Liver (tissue), 9 donors: Measurements from ENCODE around the gene PIAS1. TPM values are rescaled to one million over a fixed set of nuclear protein-coding genes. Genes with fewer than 3 reads are reported as not detected.

ENCODE experiments used
- DNase-seq: peaks from one replicate; pipeline ENCODE4 v3.0.0-alpha.2; 2017; ENCODE audit warnings: low spot score
- H3K27ac ChIP-seq, 2 donors: one replicate each; pipeline ENCODE4 v1.7.0; 2013; ENCODE audit warnings: inconsistent platforms in 2 of 2, low read length in 2 of 2, control low read depth in 1 of 2, low read depth in 1 of 2, mild to moderate bottlenecking in 1 of 2
- H3K27me3 ChIP-seq, 4 donors: one replicate each; pipeline versions ENCODE4 v1.6.1 to v1.7.0; 2013; ENCODE audit warnings: low read length in 3 of 4, inconsistent platforms in 1 of 4, mild to moderate bottlenecking in 1 of 4, moderate library complexity in 1 of 4; ENCODE audit not compliant: control insufficient read depth in 4 of 4, insufficient read depth in 4 of 4
- H3K36me3 ChIP-seq, 4 donors: one replicate each; pipeline versions ENCODE4 v1.6.1 to v1.7.0; 2013; ENCODE audit warnings: low read length in 3 of 4, mild to moderate bottlenecking in 3 of 4, low read depth in 1 of 4, moderate library complexity in 1 of 4; ENCODE audit not compliant: control insufficient read depth in 4 of 4, insufficient read depth in 3 of 4
- H3K4me1 ChIP-seq, 4 donors: one replicate each; pipeline versions ENCODE4 v1.6.1 to v1.7.0; 2013; ENCODE audit warnings: low read length in 3 of 4, mild to moderate bottlenecking in 3 of 4, moderate library complexity in 1 of 4; ENCODE audit not compliant: control insufficient read depth in 4 of 4, insufficient read depth in 4 of 4
- H3K4me3 ChIP-seq, 3 donors: one replicate each; pipeline versions ENCODE4 v1.6.1 to v1.7.0; 2013; ENCODE audit warnings: low read length in 3 of 3, control low read depth in 1 of 3, low read depth in 1 of 3, mild to moderate bottlenecking in 1 of 3
- H3K9ac ChIP-seq, 2 donors: one replicate each; pipeline ENCODE4 v1.7.0; 2013; ENCODE audit warnings: low read length in 2 of 2, mild to moderate bottlenecking in 2 of 2, moderate library complexity in 2 of 2, control low read depth in 1 of 2, low read depth in 1 of 2
- H3K9me3 ChIP-seq, 4 donors: one replicate each; pipeline versions ENCODE4 v1.6.1 to v1.7.0; 2013; ENCODE audit warnings: low read length in 3 of 4; ENCODE audit not compliant: control insufficient read depth in 4 of 4
- EGR1 ChIP-seq, 2 donors: IDR thresholded peaks; 2 replicates each; pipeline ENCODE4 v1.6.1; 2016 to 2018; ENCODE audit warnings: antibody characterized with exemption in 2 of 2, low read depth in 2 of 2
- FOXA2 ChIP-seq: IDR thresholded peaks from 2 replicates; pipeline ENCODE4 v1.6.1; 2016; ENCODE audit warnings: antibody characterized with exemption
- GABPA ChIP-seq, 2 donors: IDR thresholded peaks in 1 of 2; conservative IDR thresholded peaks in 1 of 2; 2 replicates each; pipeline ENCODE4 v1.6.1; 2016; ENCODE audit warnings: antibody characterized with exemption in 2 of 2, mild to moderate bottlenecking in 1 of 2, moderate library complexity in 1 of 2
- HNF4A ChIP-seq, 2 donors: conservative IDR thresholded peaks; 2 replicates each; pipeline ENCODE4 v1.6.1; 2016; ENCODE audit warnings: antibody characterized with exemption in 2 of 2, mild to moderate bottlenecking in 2 of 2
- HNF4G ChIP-seq: IDR thresholded peaks from 2 replicates; pipeline ENCODE4 v1.6.1; 2016; ENCODE audit warnings: antibody characterized with exemption
- JUND ChIP-seq, 2 donors: IDR thresholded peaks; 2 replicates each; pipeline ENCODE4 v1.6.1; 2016; ENCODE audit warnings: antibody characterized with exemption in 2 of 2
- NR2F2 ChIP-seq: IDR thresholded peaks from 2 replicates; pipeline ENCODE4 v1.6.1; 2016; ENCODE audit warnings: antibody characterized with exemption
- RXRA ChIP-seq, 2 donors: IDR thresholded peaks; 2 replicates each; pipeline ENCODE4 v1.6.1; 2017 to 2018; ENCODE audit warnings: antibody characterized with exemption in 2 of 2, mild to moderate bottlenecking in 1 of 2
- SP1 ChIP-seq: IDR thresholded peaks from 2 replicates; pipeline ENCODE4 v1.6.1; 2018; ENCODE audit warnings: antibody characterized with exemption, mild to moderate bottlenecking
- TAF1 ChIP-seq: conservative IDR thresholded peaks from 2 replicates; pipeline ENCODE4 v1.6.1; 2016; ENCODE audit warnings: antibody characterized with exemption, mild to moderate bottlenecking
- YY1 ChIP-seq: IDR thresholded peaks from 2 replicates; pipeline ENCODE4 v1.6.1; 2016; ENCODE audit warnings: antibody characterized with exemption, mild to moderate bottlenecking
- WGBS: extraction: QIAGEN DNeasy Blood & Tissue Kit; methylation state at CpG from one replicate; pipeline ENCODE4 v1.1.7; 2013; 5-methylcytosine and 5-hydroxymethylcytosine counted together
- polyA plus RNA-seq, 2 donors: library from polyadenylated mRNA; stranded (reverse) in 1 of 2; unstranded in 1 of 2; fragments of 200-250 nt in 1 of 2; fragments of >200 nt in 1 of 2; fragmentation: Nextera tagmentation in 1 of 2; extraction: Ambion mirVana in 1 of 2; gene quantifications; one replicate each; pipeline versions ENCODE4 v1.2.1 to v1.2.3, GENCODE V29; 2013 to 2015
- total RNA-seq, 2 donors: library from RNA; depleted of rRNA; stranded (reverse); fragments of >200 nt; gene quantifications; one replicate each; pipeline ENCODE4 v1.2.3, GENCODE V29; 2014
- TF ChIP-seq, protein P1 (sequence below): fragments of 150-350 bp; IDR thresholded peaks from 2 replicates; pipeline ENCODE4 v1.5.1; 2017; ENCODE audit warnings: improper control_type of control experiment, low read depth, low read length; ENCODE audit not compliant: missing input control
- TF ChIP-seq, protein P2 (sequence below): IDR thresholded peaks from 2 replicates; pipeline ENCODE4 v1.6.1; 2016; ENCODE audit warnings: antibody characterized with exemption, mild to moderate bottlenecking
- TF ChIP-seq, protein P3 (sequence below): IDR thresholded peaks from 2 replicates; pipeline ENCODE4 v1.6.1; 2016; ENCODE audit warnings: antibody characterized with exemption
- TF ChIP-seq, protein P4 (sequence below): IDR thresholded peaks from 2 replicates; pipeline ENCODE4 v1.6.1; 2016; ENCODE audit warnings: antibody characterized with exemption
- TF ChIP-seq, protein P5 (sequence below): IDR thresholded peaks from 2 replicates; pipeline ENCODE4 v1.6.1; 2016; ENCODE audit warnings: antibody characterized with exemption
- donor health status: healthy.
- donor health status: healthy.
- donor health status: healthy.
- donor health status: healthy.
- donor health status: healthy.

Gene PIAS1
- total and polyA plus RNA-seq, 4 donors, result 5.6 to 18.8 (median 13.2) TPM

DNA sequence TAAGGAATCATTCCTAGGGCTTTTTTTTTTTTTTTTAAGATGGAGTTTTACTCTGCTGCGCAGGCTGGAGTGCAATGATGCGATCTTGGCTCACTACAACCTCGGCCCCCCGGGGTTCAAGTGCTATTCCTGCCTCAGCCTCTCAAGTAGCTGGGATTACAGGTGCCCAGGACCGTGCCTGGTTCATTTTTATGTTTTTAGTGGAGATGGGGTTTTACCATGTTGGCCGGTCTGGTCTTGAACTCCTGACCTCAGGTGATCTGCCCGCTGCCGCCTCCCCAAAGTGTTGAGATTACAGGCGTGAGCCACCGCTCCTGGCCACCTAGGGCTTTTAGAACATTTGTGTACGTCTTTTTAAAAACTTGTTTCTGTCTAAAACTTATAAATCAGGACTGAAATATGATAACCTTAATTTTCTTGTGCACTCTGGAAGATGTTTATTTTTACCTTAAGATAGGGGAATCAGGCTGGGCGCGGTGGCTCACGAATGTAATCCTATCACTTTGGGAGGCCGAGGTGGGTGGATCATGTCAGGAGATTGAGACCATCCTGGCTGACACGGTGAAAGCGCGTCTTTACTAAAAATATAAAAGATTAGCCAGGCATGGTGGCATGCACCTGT lies 21.8 kb downstream of the PIAS1 start:
- H3K27me3 ChIP-seq, result no peaks in the 10 kb centered on the region
- TF ChIP-seq, protein P1, sequence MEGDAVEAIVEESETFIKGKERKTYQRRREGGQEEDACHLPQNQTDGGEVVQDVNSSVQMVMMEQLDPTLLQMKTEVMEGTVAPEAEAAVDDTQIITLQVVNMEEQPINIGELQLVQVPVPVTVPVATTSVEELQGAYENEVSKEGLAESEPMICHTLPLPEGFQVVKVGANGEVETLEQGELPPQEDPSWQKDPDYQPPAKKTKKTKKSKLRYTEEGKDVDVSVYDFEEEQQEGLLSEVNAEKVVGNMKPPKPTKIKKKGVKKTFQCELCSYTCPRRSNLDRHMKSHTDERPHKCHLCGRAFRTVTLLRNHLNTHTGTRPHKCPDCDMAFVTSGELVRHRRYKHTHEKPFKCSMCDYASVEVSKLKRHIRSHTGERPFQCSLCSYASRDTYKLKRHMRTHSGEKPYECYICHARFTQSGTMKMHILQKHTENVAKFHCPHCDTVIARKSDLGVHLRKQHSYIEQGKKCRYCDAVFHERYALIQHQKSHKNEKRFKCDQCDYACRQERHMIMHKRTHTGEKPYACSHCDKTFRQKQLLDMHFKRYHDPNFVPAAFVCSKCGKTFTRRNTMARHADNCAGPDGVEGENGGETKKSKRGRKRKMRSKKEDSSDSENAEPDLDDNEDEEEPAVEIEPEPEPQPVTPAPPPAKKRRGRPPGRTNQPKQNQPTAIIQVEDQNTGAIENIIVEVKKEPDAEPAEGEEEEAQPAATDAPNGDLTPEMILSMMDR, result no peak
- TF ChIP-seq HNF4G (no peak), GABPA (IDR thresholded peaks at IDR 0.05 in 1 of 2, conservative IDR thresholded peaks at IDR 0.05 in 1 of 2) (no peak), TAF1 (no peak), NR2F2 (no peak), YY1 (no peak), FOXA2 (no peak), HNF4A (conservative IDR thresholded peaks at IDR 0.05) (no peak), RXRA (IDR thresholded peaks at IDR 0.05) (no peak), SP1 (no peak)
- TF ChIP-seq, protein P2, sequence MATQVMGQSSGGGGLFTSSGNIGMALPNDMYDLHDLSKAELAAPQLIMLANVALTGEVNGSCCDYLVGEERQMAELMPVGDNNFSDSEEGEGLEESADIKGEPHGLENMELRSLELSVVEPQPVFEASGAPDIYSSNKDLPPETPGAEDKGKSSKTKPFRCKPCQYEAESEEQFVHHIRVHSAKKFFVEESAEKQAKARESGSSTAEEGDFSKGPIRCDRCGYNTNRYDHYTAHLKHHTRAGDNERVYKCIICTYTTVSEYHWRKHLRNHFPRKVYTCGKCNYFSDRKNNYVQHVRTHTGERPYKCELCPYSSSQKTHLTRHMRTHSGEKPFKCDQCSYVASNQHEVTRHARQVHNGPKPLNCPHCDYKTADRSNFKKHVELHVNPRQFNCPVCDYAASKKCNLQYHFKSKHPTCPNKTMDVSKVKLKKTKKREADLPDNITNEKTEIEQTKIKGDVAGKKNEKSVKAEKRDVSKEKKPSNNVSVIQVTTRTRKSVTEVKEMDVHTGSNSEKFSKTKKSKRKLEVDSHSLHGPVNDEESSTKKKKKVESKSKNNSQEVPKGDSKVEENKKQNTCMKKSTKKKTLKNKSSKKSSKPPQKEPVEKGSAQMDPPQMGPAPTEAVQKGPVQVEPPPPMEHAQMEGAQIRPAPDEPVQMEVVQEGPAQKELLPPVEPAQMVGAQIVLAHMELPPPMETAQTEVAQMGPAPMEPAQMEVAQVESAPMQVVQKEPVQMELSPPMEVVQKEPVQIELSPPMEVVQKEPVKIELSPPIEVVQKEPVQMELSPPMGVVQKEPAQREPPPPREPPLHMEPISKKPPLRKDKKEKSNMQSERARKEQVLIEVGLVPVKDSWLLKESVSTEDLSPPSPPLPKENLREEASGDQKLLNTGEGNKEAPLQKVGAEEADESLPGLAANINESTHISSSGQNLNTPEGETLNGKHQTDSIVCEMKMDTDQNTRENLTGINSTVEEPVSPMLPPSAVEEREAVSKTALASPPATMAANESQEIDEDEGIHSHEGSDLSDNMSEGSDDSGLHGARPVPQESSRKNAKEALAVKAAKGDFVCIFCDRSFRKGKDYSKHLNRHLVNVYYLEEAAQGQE, result no peak
- TF ChIP-seq, protein P3, sequence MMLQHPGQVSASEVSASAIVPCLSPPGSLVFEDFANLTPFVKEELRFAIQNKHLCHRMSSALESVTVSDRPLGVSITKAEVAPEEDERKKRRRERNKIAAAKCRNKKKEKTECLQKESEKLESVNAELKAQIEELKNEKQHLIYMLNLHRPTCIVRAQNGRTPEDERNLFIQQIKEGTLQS, result no peak
- TF ChIP-seq, protein P4, sequence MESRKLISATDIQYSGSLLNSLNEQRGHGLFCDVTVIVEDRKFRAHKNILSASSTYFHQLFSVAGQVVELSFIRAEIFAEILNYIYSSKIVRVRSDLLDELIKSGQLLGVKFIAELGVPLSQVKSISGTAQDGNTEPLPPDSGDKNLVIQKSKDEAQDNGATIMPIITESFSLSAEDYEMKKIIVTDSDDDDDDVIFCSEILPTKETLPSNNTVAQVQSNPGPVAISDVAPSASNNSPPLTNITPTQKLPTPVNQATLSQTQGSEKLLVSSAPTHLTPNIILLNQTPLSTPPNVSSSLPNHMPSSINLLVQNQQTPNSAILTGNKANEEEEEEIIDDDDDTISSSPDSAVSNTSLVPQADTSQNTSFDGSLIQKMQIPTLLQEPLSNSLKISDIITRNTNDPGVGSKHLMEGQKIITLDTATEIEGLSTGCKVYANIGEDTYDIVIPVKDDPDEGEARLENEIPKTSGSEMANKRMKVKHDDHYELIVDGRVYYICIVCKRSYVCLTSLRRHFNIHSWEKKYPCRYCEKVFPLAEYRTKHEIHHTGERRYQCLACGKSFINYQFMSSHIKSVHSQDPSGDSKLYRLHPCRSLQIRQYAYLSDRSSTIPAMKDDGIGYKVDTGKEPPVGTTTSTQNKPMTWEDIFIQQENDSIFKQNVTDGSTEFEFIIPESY, result no peak
- TF ChIP-seq, protein P5, sequence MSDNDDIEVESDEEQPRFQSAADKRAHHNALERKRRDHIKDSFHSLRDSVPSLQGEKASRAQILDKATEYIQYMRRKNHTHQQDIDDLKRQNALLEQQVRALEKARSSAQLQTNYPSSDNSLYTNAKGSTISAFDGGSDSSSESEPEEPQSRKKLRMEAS, result no peak
- DNase-seq, result no peak
- H3K27ac ChIP-seq, result no peak overlapping the region
- no peaks in the 10 kb centered on the region for H3K9me3 ChIP-seq
- no peak overlapping the region for H3K9ac ChIP-seq
- no peak overlapping the region for H3K4me3 ChIP-seq
- 97% methylated on average over 18 of the region's 18 CpGs for WGBS
- peaks cover 3 to 19% (median 7%) of the 10 kb centered on the region in 4 donors for H3K4me1 ChIP-seq
- H3K36me3 ChIP-seq, result no peaks in the 10 kb centered on the region

DNA sequence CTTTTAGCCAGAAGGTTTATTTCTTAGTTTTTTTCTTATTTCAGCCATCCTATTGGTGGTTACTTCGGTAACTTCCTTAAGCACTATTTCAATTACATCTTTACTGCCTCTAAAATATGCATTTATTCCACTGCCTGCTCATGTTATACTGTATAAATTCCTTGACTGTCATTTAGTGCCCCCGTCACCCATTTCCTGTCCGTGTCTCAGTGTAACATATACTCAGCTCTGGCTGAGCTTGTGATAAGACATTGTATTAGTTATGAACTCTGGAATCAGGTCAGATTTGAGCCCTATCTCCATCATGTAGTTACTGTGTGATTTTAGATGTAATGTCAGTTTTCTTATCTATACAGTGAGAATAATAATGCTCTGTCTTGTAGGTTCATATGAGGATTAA lies 24.2 kb downstream of the PIAS1 start:
- Histone ChIP-seq H3K27me3 (no peaks in the 10 kb centered on the region), H3K4me3 (no peak overlapping the region), H3K9ac (no peak overlapping the region), H3K4me1 (peaks cover 5 to 39% (median 16%) of the 10 kb centered on the region in 4 donors), H3K9me3 (no peaks in the 10 kb centered on the region), H3K36me3 (no peaks in the 10 kb centered on the region), H3K27ac (no peak overlapping the region)
- no peak for DNase-seq
- WGBS, result 69% methylated on average over 3 of the region's 3 CpGs
- TF ChIP-seq NR2F2 (no peak), HNF4A (conservative IDR thresholded peaks at IDR 0.05) (no peak), EGR1 (IDR thresholded peaks at IDR 0.05; ENCODE audit: low read depth in 2 of 2) (no peak), JUND (IDR thresholded peaks at IDR 0.05) (no peak), TAF1 (no peak), RXRA (IDR thresholded peaks at IDR 0.05) (no peak)
- TF ChIP-seq, protein P3, result no peak
- TF ChIP-seq, protein P5, result no peak
- TF ChIP-seq, protein P4, result no peak
- TF ChIP-seq, protein P2, result no peak
